ENCODE results near the gene MTUS2. TPM values are rescaled to one million over a fixed set of nuclear protein-coding genes. Genes with fewer than 3 reads are reported as not detected.

Gene MTUS2
- total RNA-seq, 5 donors from 2014 or later (not counting 1 experiment from before 2014, with no cell fraction given) = 0.05 to 0.28 (median 0.12) TPM

GRCh38 chr13:29255567-29255966 is 435.4 kb downstream of the MTUS2 start:
- Mint-ChIP-seq H3K36me3 (no peaks in the 10 kb centered on the region), H3K9me3 (peaks cover 0 to 9% (median 0%) of the 10 kb centered on the region in 3 donors), H3K4me1 (no peaks in the 10 kb centered on the region), H3K4me3 (no peak overlapping the region), H3K27me3 (peaks cover 4 to 6% of the 10 kb centered on the region in 2 donors), H3K27ac (no peak overlapping the region)
- CTCF ChIA-PET = no interaction called here
- no peak overlapping the region for H3K27ac ChIP-seq (ENCODE audit: low read length)
- ATAC-seq (replicated peaks in 1 of 4) = no peak
- peaks cover 0 to 4% of the 10 kb centered on the region in 2 experiments for H3K27me3 ChIP-seq (replicated peaks in 1 of 2; ENCODE audit: control insufficient read depth in 2 of 2, extremely low read depth in 1 of 2, insufficient read depth in 2 of 2, low read length in 1 of 2)
- WGBS (ENCODE audit: insufficient coverage) = 78% methylated on average over 1 of the region's 2 CpGs
- POLR2A ChIA-PET = no interaction called here
- no peak overlapping the region for H3K4me3 ChIP-seq (ENCODE audit: control insufficient read depth in 1 of 2, extremely low read depth in 1 of 2, low read length in 1 of 2)
- no peaks in the 10 kb centered on the region for H3K36me3 ChIP-seq (ENCODE audit: control insufficient read depth in 2 of 2, extremely low read depth in 1 of 2, insufficient read depth in 1 of 2, low read length in 1 of 2)
- H3K4me1 ChIP-seq (ENCODE audit: control insufficient read depth in 1 of 2, extremely low read depth in 1 of 2, insufficient read depth in 2 of 2, low read length in 2 of 2) = no peaks in the 10 kb centered on the region
- DNase-seq = no peak
- H3K9me3 ChIP-seq = no peaks in the 10 kb centered on the region

GRCh38 chr13:29260684-29261083 is 440.5 kb downstream of the MTUS2 start:
- 38% methylated on average over 1 of the region's 4 CpGs for WGBS (ENCODE audit: insufficient coverage)
- Histone ChIP-seq H3K9me3 (no peaks in the 10 kb centered on the region), H3K36me3 (ENCODE audit: control insufficient read depth in 2 of 2, extremely low read depth in 1 of 2, insufficient read depth in 1 of 2, low read length in 1 of 2) (no peaks in the 10 kb centered on the region), H3K27me3 (replicated peaks in 1 of 2; ENCODE audit: control insufficient read depth in 2 of 2, extremely low read depth in 1 of 2, insufficient read depth in 2 of 2, low read length in 1 of 2) (peaks cover 0 to 4% of the 10 kb centered on the region in 2 experiments), H3K4me1 (ENCODE audit: control insufficient read depth in 1 of 2, extremely low read depth in 1 of 2, insufficient read depth in 2 of 2, low read length in 2 of 2) (no peaks in the 10 kb centered on the region), H3K4me3 (ENCODE audit: control insufficient read depth in 1 of 2, extremely low read depth in 1 of 2, low read length in 1 of 2) (no peak overlapping the region), H3K27ac (ENCODE audit: low read length) (no peak overlapping the region)
- no peaks in the 10 kb centered on the region for H3K4me1 Mint-ChIP-seq
- ChIA-PET POLR2A (no interaction called here), CTCF (no interaction called here)
- ATAC-seq (replicated peaks in 1 of 4) (no peak), DNase-seq (no peak)
- peaks cover 6 to 9% (median 7%) of the 10 kb centered on the region in 3 donors for H3K9me3 Mint-ChIP-seq
- H3K27me3 Mint-ChIP-seq = peaks cover 4 to 6% of the 10 kb centered on the region in 2 donors
- no peak overlapping the region for H3K4me3 Mint-ChIP-seq
- H3K27ac Mint-ChIP-seq = no peak overlapping the region
- H3K36me3 Mint-ChIP-seq = no peaks in the 10 kb centered on the region

GRCh38 chr13:29266261-29266660 is 446.1 kb downstream of the MTUS2 start:
- DNase-seq (peak in 1 of 35 experiments; percentile 1), ATAC-seq (replicated peaks in 1 of 4) (no peak)
- POLR2A ChIA-PET = interaction anchor here in 1 of 2 donors (0.6 kb wide), 1 partner anchor 88 kb away, joined by 11 read pairs; no protein-coding TSS in a partner anchor
- H3K9me3 Mint-ChIP-seq = peaks cover 6 to 9% (median 7%) of the 10 kb centered on the region in 3 donors
- WGBS (ENCODE audit: insufficient coverage) = no CpG with 5 or more reads among the region's 2 CpGs
- H3K27me3 Mint-ChIP-seq = peaks cover 0 to 4% of the 10 kb centered on the region in 2 donors
- Histone ChIP-seq H3K4me3 (ENCODE audit: control insufficient read depth in 1 of 2, extremely low read depth in 1 of 2, low read length in 1 of 2) (no peak overlapping the region), H3K27me3 (replicated peaks in 1 of 2; ENCODE audit: control insufficient read depth in 2 of 2, extremely low read depth in 1 of 2, insufficient read depth in 2 of 2, low read length in 1 of 2) (no peaks in the 10 kb centered on the region), H3K9me3 (no peaks in the 10 kb centered on the region), H3K36me3 (ENCODE audit: control insufficient read depth in 2 of 2, extremely low read depth in 1 of 2, insufficient read depth in 1 of 2, low read length in 1 of 2) (no peaks in the 10 kb centered on the region), H3K27ac (ENCODE audit: low read length) (no peak overlapping the region), H3K4me1 (ENCODE audit: control insufficient read depth in 1 of 2, extremely low read depth in 1 of 2, insufficient read depth in 2 of 2, low read length in 2 of 2) (no peaks in the 10 kb centered on the region)
- no peak overlapping the region for H3K4me3 Mint-ChIP-seq
- no peaks in the 10 kb centered on the region for H3K36me3 Mint-ChIP-seq
- CTCF ChIA-PET = no interaction called here
- no peaks in the 10 kb centered on the region for H3K4me1 Mint-ChIP-seq
- no peak overlapping the region for H3K27ac Mint-ChIP-seq

- H3K36me3 Mint-ChIP-seq = no peaks in the 10 kb centered on the region
- no peak for ATAC-seq (replicated peaks in 1 of 4)
- H3K36me3 ChIP-seq (ENCODE audit: control insufficient read depth in 2 of 2, extremely low read depth in 1 of 2, insufficient read depth in 1 of 2, low read length in 1 of 2) = no peaks in the 10 kb centered on the region
- no peak for DNase-seq
- CTCF ChIA-PET = no interaction called here
- no peak overlapping the region for H3K4me3 ChIP-seq (ENCODE audit: control insufficient read depth in 1 of 2, extremely low read depth in 1 of 2, low read length in 1 of 2)
- POLR2A ChIA-PET = interaction anchor here in 1 of 2 donors (0.6 kb wide), 1 partner anchor 87 kb away, joined by 11 read pairs; no protein-coding TSS in a partner anchor
- no peaks in the 10 kb centered on the region for H3K9me3 ChIP-seq
- no peak overlapping the region for H3K27ac ChIP-seq (ENCODE audit: low read length)
- H3K27me3 Mint-ChIP-seq = peaks cover 0 to 4% of the 10 kb centered on the region in 2 donors
- H3K4me3 Mint-ChIP-seq = no peak overlapping the region
- peaks cover 6 to 9% (median 7%) of the 10 kb centered on the region in 3 donors for H3K9me3 Mint-ChIP-seq
- H3K27ac Mint-ChIP-seq = no peak overlapping the region
- H3K4me1 Mint-ChIP-seq = no peaks in the 10 kb centered on the region
- WGBS (ENCODE audit: insufficient coverage) = 70% methylated on average over 8 of the region's 11 CpGs
- no peaks in the 10 kb centered on the region for H3K27me3 ChIP-seq (replicated peaks in 1 of 2; ENCODE audit: control insufficient read depth in 2 of 2, extremely low read depth in 1 of 2, insufficient read depth in 2 of 2, low read length in 1 of 2)
- H3K4me1 ChIP-seq (ENCODE audit: control insufficient read depth in 1 of 2, extremely low read depth in 1 of 2, insufficient read depth in 2 of 2, low read length in 2 of 2) = no peaks in the 10 kb centered on the region
Observed at GRCh38 chr13:29266756-29267733, 446.9 kb downstream of the MTUS2 start.

- H3K4me1 Mint-ChIP-seq = no peaks in the 10 kb centered on the region
- H3K36me3 Mint-ChIP-seq = no peaks in the 10 kb centered on the region
- DNase-seq (no peak), ATAC-seq (replicated peaks in 1 of 4) (no peak)
- H3K27ac Mint-ChIP-seq = no peak overlapping the region
- no peak overlapping the region for H3K4me3 ChIP-seq (ENCODE audit: control insufficient read depth in 1 of 2, extremely low read depth in 1 of 2, low read length in 1 of 2)
- no peaks in the 10 kb centered on the region for H3K9me3 ChIP-seq
- CTCF ChIA-PET = no interaction called here
- H3K4me1 ChIP-seq (ENCODE audit: control insufficient read depth in 1 of 2, extremely low read depth in 1 of 2, insufficient read depth in 2 of 2, low read length in 2 of 2) = no peaks in the 10 kb centered on the region
- 69% methylated on average over 7 of the region's 15 CpGs for WGBS (ENCODE audit: insufficient coverage)
- POLR2A ChIA-PET = no interaction called here
- peaks cover 0 to 4% of the 10 kb centered on the region in 2 donors for H3K27me3 Mint-ChIP-seq
- no peaks in the 10 kb centered on the region for H3K36me3 ChIP-seq (ENCODE audit: control insufficient read depth in 2 of 2, extremely low read depth in 1 of 2, insufficient read depth in 1 of 2, low read length in 1 of 2)
- H3K27ac ChIP-seq (ENCODE audit: low read length) = no peak overlapping the region
- peaks cover 0 to under 1% (median under 1%) of the 10 kb centered on the region in 3 donors for H3K9me3 Mint-ChIP-seq
- no peak overlapping the region for H3K4me3 Mint-ChIP-seq
- H3K27me3 ChIP-seq (replicated peaks in 1 of 2; ENCODE audit: control insufficient read depth in 2 of 2, extremely low read depth in 1 of 2, insufficient read depth in 2 of 2, low read length in 1 of 2) = no peaks in the 10 kb centered on the region
Observed at GRCh38 chr13:29270271-29270985, 450.3 kb downstream of the MTUS2 start.

GRCh38 chr13:29271606-29272005 is 451.5 kb downstream of the MTUS2 start:
- no peak overlapping the region for H3K4me3 Mint-ChIP-seq
- ATAC-seq (replicated peaks in 1 of 4) (no peak), DNase-seq (no peak)
- H3K9me3 ChIP-seq = no peaks in the 10 kb centered on the region
- no CpG with 5 or more reads among the region's 3 CpGs for WGBS (ENCODE audit: insufficient coverage)
- H3K27me3 Mint-ChIP-seq = peaks cover 0 to 4% of the 10 kb centered on the region in 2 donors
- ChIA-PET POLR2A (no interaction called here), CTCF (no interaction called here)
- H3K27ac Mint-ChIP-seq = no peak overlapping the region
- no peaks in the 10 kb centered on the region for H3K36me3 Mint-ChIP-seq
- peaks cover 0 to 4% (median 4%) of the 10 kb centered on the region in 3 donors for H3K9me3 Mint-ChIP-seq
- no peaks in the 10 kb centered on the region for H3K4me1 Mint-ChIP-seq
- H3K4me1 ChIP-seq (ENCODE audit: control insufficient read depth in 1 of 2, extremely low read depth in 1 of 2, insufficient read depth in 2 of 2, low read length in 2 of 2) = no peaks in the 10 kb centered on the region
- no peak overlapping the region for H3K27ac ChIP-seq (ENCODE audit: low read length)
- no peaks in the 10 kb centered on the region for H3K27me3 ChIP-seq (replicated peaks in 1 of 2; ENCODE audit: control insufficient read depth in 2 of 2, extremely low read depth in 1 of 2, insufficient read depth in 2 of 2, low read length in 1 of 2)
- no peaks in the 10 kb centered on the region for H3K36me3 ChIP-seq (ENCODE audit: control insufficient read depth in 2 of 2, extremely low read depth in 1 of 2, insufficient read depth in 1 of 2, low read length in 1 of 2)
- H3K4me3 ChIP-seq (ENCODE audit: control insufficient read depth in 1 of 2, extremely low read depth in 1 of 2, low read length in 1 of 2) = no peak overlapping the region

All from T-cell (primary cell).